Measurements from ENCODE around the gene ARL9. TPM values are rescaled to one million over a fixed set of nuclear protein-coding genes. Genes with fewer than 3 reads are reported as not detected.
"Not testable (repeated sequence)": the region's sequence is repeated elsewhere in the genome, so short reads cannot be mapped to it uniquely, and the experiment has no call there.

Gene ARL9, protein sequence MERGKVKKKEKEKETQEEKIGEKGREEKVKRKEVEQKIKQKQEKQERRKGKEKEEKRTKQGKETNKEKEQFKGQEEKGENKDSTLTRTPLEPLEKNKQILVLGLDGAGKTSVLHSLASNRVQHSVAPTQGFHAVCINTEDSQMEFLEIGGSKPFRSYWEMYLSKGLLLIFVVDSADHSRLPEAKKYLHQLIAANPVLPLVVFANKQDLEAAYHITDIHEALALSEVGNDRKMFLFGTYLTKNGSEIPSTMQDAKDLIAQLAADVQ
- polyA plus RNA-seq (ENCODE audit: insufficient read length in 4 of 4), result 1 to 10 TPM in 3 of 4 donors, under 1 TPM in 1; 0.26 to 1.6 (median 1.5) TPM

GRCh38 chr4:56505269-56506130 is at the start of gene ARL9:
Gene ARL9 (plus strand): TSS chr4:56505791. CDS start chr4:56505863, 72 bp downstream.
- DNase-seq (ENCODE audit: low read depth in 4 of 4, low spot score in 3 of 4), result peak in 3 of 4 donors; percentile 23 to 41 (median 30)

GRCh38 chr4:56460085-56460484 is 45.5 kb upstream of the ARL9 start:
- no peak for DNase-seq (ENCODE audit: low read depth in 4 of 4, low spot score in 3 of 4)

- DNase-seq (ENCODE audit: low read depth in 4 of 4, low spot score in 3 of 4), result no peak
Measured at GRCh38 chr4:56462157-56462556, 43.4 kb upstream of the ARL9 start.

DNA sequence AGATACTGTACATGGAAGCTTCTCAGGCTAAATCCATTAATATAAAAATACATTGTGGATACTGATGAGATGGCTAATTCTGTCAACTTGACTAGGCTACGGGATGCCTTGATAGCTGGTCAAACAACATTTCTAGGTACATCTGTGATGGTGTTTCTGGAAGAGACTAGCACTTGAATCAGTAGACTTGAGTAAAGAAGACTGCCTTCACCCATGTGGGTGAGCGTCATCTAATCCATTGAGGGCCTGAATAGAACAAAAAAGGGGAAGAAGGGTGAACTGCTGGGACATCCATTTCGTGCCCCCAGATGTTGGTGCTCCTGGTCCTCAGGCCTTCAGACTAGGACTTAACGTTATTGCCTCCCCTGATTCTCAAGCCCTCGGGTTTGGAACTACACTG is 41.9 kb upstream of the ARL9 start:
- DNase-seq (ENCODE audit: low read depth in 4 of 4, low spot score in 3 of 4), result no peak

GRCh38 chr4:56464581-56464980 is 41.0 kb upstream of the ARL9 start:
- no peak for DNase-seq (ENCODE audit: low read depth in 4 of 4, low spot score in 3 of 4)

- no peak for DNase-seq (ENCODE audit: low read depth in 4 of 4, low spot score in 3 of 4)
Measured at GRCh38 chr4:56465599-56466295, 39.8 kb upstream of the ARL9 start.

- not testable (repeated sequence) for DNase-seq (ENCODE audit: low read depth in 4 of 4, low spot score in 3 of 4)
Measured at GRCh38 chr4:56466296-56466761, 39.3 kb upstream of the ARL9 start.

GRCh38 chr4:56466910-56467283 is 38.7 kb upstream of the ARL9 start:
- peak in 1 of 4 donors; percentile 1 for DNase-seq (ENCODE audit: low read depth in 4 of 4, low spot score in 3 of 4)

GRCh38 chr4:56467284-56468096 is 38.1 kb upstream of the ARL9 start, which contains the start of gene SRP72:
Gene SRP72 (plus strand): TSS chr4:56467617. CDS start chr4:56467636, 19 bp downstream.
- DNase-seq (ENCODE audit: low read depth in 4 of 4, low spot score in 3 of 4), result peak; percentile 78 to 84 (median 82)

- peak in 2 of 4 donors; percentile 9 to 30 for DNase-seq (ENCODE audit: low read depth in 4 of 4, low spot score in 3 of 4)
Measured at GRCh38 chr4:56468097-56468422, 37.5 kb upstream of the ARL9 start.

GRCh38 chr4:56469489-56470210 is 35.9 kb upstream of the ARL9 start:
- no peak for DNase-seq (ENCODE audit: low read depth in 4 of 4, low spot score in 3 of 4)

- no peak for DNase-seq (ENCODE audit: low read depth in 4 of 4, low spot score in 3 of 4)
Measured at GRCh38 chr4:56475917-56476316, 29.7 kb upstream of the ARL9 start.

DNA sequence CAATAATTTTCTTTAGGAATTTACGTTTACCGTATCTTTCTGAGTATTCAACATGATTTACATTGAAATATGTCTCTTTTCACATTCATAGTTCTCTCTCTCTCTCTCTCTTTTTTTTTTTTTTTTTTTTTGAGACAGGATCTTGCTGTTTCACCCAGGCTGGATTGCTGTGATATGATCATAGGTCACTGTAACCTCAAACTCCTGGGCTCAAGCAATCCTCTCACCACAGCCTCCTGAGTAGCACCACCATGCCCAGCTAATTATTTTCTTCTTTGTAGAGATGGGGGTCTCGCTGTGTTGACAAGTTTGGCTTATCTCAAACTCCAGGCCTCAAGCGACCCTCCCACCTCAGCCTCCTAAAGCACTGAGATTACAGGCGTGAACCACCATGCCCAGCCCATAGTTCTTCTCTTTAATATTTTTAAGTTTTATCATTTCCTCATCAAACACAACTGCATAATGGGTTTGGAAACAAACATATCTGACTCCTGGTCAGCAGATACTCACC is 28.3 kb upstream of the ARL9 start:
- DNase-seq (ENCODE audit: low read depth in 4 of 4, low spot score in 3 of 4), result no peak

- DNase-seq (ENCODE audit: low read depth in 4 of 4, low spot score in 3 of 4), result no peak
Measured at GRCh38 chr4:56480691-56481090, 24.9 kb upstream of the ARL9 start.

DNA sequence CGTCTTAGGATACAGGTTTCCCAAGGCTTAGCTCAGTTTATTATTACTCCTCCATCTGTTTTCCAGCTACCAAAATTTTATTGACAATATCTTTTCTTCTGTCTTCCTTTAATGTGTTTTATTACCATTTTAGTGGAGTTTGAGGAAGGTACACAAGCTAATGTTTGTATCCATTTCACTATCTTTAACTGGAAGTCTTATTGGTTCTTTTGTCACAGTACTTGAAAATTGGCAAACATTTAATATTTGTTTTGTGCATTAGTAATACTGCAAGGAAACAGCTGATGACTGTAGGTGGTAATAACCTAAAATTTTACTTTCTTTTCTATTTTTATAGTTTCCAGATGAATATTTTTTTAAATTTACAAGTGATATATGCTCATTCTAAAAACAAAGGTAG is 9.3 kb upstream of the ARL9 start:
- DNase-seq (ENCODE audit: low read depth in 4 of 4, low spot score in 3 of 4), result no peak

GRCh38 chr4:56511098-56511497 is 5.5 kb downstream of the ARL9 start:
- peak in 1 of 4 donors; percentile 18 for DNase-seq (ENCODE audit: low read depth in 4 of 4, low spot score in 3 of 4)

- no peak for DNase-seq (ENCODE audit: low read depth in 4 of 4, low spot score in 3 of 4)
Measured at GRCh38 chr4:56512166-56512565, 6.6 kb downstream of the ARL9 start.

GRCh38 chr4:56513517-56513916 is 7.9 kb downstream of the ARL9 start:
- no peak for DNase-seq (ENCODE audit: low read depth in 4 of 4, low spot score in 3 of 4)

Data from right renal pelvis (tissue), 4 donors.